HepG2 (cell line): ENCODE results near the gene ITGAV. TPM values are rescaled to one million over a fixed set of nuclear protein-coding genes. Genes with fewer than 3 reads are reported as not detected.

Experiments used
- ATAC-seq: fragments of 200-7000 bp; cut with Tn5 transposase; 3 replicates; pipeline ENCODE4 v1.9.1; 2020; ENCODE audit warnings: mild to moderate bottlenecking, moderate library complexity
- BruUV-seq: library from RNA; stranded (reverse); fragments of 400-500 nt; replicated peaks from 2 replicates; lab custom pipeline; 2021; lab: Mats Ljungman, UMichigan
- CTCF ChIA-PET: fragments of 300-600 bp; formaldehyde crosslinking; extraction: SDS; loops from one replicate; lab custom pipeline; 2021; ENCODE audit warnings: low total read pairs, inconsistent platforms, low intra/inter-chr PET ratio; lab: Yijun Ruan, JAX
- POLR2A ChIA-PET: fragments of 350-600 bp; sonication (Branson Sonifier 250); formaldehyde crosslinking; loops from one replicate; lab custom pipeline; 2020; ENCODE audit warnings: antibody characterized with exemption, inconsistent platforms; lab: Yijun Ruan, JAX
- DNase-seq: peaks from one replicate; pipeline ENCODE4 v3.0.0-alpha.2; 2015; ENCODE audit warnings: low spot score
- FAIRE-seq: peaks from 3 replicates; lab custom pipeline; 2011; peaks lifted over from hg19 to GRCh38; lab: Jason Lieb, UNC
- H2AFZ ChIP-seq: one replicate; pipeline ENCODE4 v1.6.1; 2011; ENCODE audit warnings: low read length, inconsistent platforms
- H3K27ac ChIP-seq: fragments of 300-600 bp; 3 replicates; pipeline ENCODE4 v1.8.0; 2011; ENCODE audit warnings: mixed run types, mild to moderate bottlenecking, mixed read lengths, low read length, inconsistent platforms; ENCODE audit not compliant: insufficient read depth; ENCODE audit errors: extremely low read length
- H3K27me3 ChIP-seq, 2 experiments: fragments of 200-600 bp in 1 of 2; 2 replicates in 1 of 2; 3 replicates in 1 of 2; pipeline versions ENCODE4 v1.6.0 to v1.8.0; 2011; ENCODE audit warnings: low read length in 2 of 2, mild to moderate bottlenecking in 2 of 2, moderate library complexity in 2 of 2, inconsistent platforms in 1 of 2; ENCODE audit not compliant: insufficient read depth in 2 of 2, control insufficient read depth in 1 of 2
- H3K36me3 ChIP-seq, 2 experiments: fragments of 200-600 bp in 1 of 2; replicated peaks in 1 of 2; 2 replicates in 1 of 2; 3 replicates in 1 of 2; pipeline versions ENCODE4 v1.5.1 to v1.8.0; 2011; ENCODE audit warnings: low read length in 2 of 2, inconsistent platforms in 1 of 2; ENCODE audit not compliant: insufficient read depth in 2 of 2, control insufficient read depth in 1 of 2
- H3K4me1 ChIP-seq: 2 replicates; pipeline ENCODE4 v1.5.1; 2012; ENCODE audit warnings: low read length, inconsistent platforms; ENCODE audit not compliant: insufficient read depth
- H3K4me2 ChIP-seq: 2 replicates; pipeline ENCODE4 v1.6.0; 2011; ENCODE audit warnings: low read depth, low read length, inconsistent platforms
- H3K4me3 ChIP-seq, 3 experiments: fragments of 200-600 bp in 1 of 3; sonication (generic), shearing (Covaris generic) in 1 of 3; replicated peaks in 1 of 3; 2 replicates each; pipeline ENCODE4 v1.5.1; 2011 to 2016; ENCODE audit warnings: low read length in 3 of 3, inconsistent platforms in 2 of 3, low read depth in 2 of 3, mild to moderate bottlenecking in 2 of 3, control low read depth in 1 of 3, mixed read lengths in 1 of 3; ENCODE audit not compliant: insufficient read depth in 1 of 3
- H3K79me2 ChIP-seq: one replicate; pipeline ENCODE4 v1.6.1; 2011; ENCODE audit warnings: low read length, inconsistent platforms; ENCODE audit not compliant: insufficient read depth
- H3K9ac ChIP-seq: 2 replicates; pipeline ENCODE4 v1.6.0; 2011; ENCODE audit warnings: mild to moderate bottlenecking, low read depth, low read length, inconsistent platforms; ENCODE audit not compliant: insufficient read depth
- H3K9me3 ChIP-seq: 2 replicates; pipeline ENCODE4 v1.5.1; 2012; ENCODE audit warnings: mild to moderate bottlenecking, low read length
- H4K20me1 ChIP-seq: 2 replicates; pipeline ENCODE4 v1.6.0; 2011; ENCODE audit warnings: inconsistent platforms, mild to moderate bottlenecking, low read length, moderate library complexity; ENCODE audit not compliant: insufficient read depth
- ARNTL ChIP-seq: sonication (generic); formaldehyde crosslinking; IDR thresholded peaks from 2 replicates; pipeline ENCODE4 v1.4.0; 2020; ENCODE audit warnings: mild to moderate bottlenecking, missing genetic modification reagents
- EEA1 ChIP-seq: sonication (generic); formaldehyde crosslinking; IDR thresholded peaks from 2 replicates; pipeline ENCODE4 v1.5.1; 2020; ENCODE audit warnings: mild to moderate bottlenecking, missing genetic modification reagents, borderline replicate concordance
- FOXA3 ChIP-seq: IDR thresholded peaks from 2 replicates; pipeline ENCODE4 v1.6.1; 2016; ENCODE audit warnings: missing genetic modification reagents, missing compliant biosample characterization
- JUND ChIP-seq: sonication (generic); formaldehyde crosslinking; IDR thresholded peaks from 2 replicates; pipeline ENCODE4 v1.8.0; 2022; ENCODE audit warnings: mild to moderate bottlenecking, missing genetic modification reagents
- NFYB ChIP-seq: sonication (generic); formaldehyde crosslinking; IDR thresholded peaks from 2 replicates; pipeline ENCODE4 v1.4.0; 2020; ENCODE audit warnings: missing genetic modification reagents
- SMAD1 ChIP-seq: sonication (generic); formaldehyde crosslinking; IDR thresholded peaks from 2 replicates; pipeline ENCODE4 v1.4.0; 2020; ENCODE audit warnings: missing genetic modification reagents, low read depth, mild to moderate bottlenecking, borderline replicate concordance
- SMARCE1 ChIP-seq: fragments of 450-650 bp; IDR thresholded peaks from 2 replicates; pipeline ENCODE4 v1.6.1; 2017; ENCODE audit warnings: borderline replicate concordance
- TARDBP ChIP-seq: sonication (generic); formaldehyde crosslinking; IDR thresholded peaks from 2 replicates; pipeline ENCODE4 v1.8.0; 2022; ENCODE audit warnings: mild to moderate bottlenecking, missing genetic modification reagents
- THAP9 ChIP-seq: sonication (generic); formaldehyde crosslinking; IDR thresholded peaks from 2 replicates; pipeline ENCODE4; 2020; ENCODE audit warnings: missing genetic modification reagents, mild to moderate bottlenecking, borderline replicate concordance
- TIGD3 ChIP-seq: sonication (generic); formaldehyde crosslinking; IDR thresholded peaks from 2 replicates; pipeline ENCODE4 v1.5.1; 2020; ENCODE audit warnings: mild to moderate bottlenecking, missing genetic modification reagents, borderline replicate concordance
- ZBTB33 ChIP-seq: sonication (generic); formaldehyde crosslinking; IDR thresholded peaks from 2 replicates; pipeline ENCODE4 v1.4.0; 2020; ENCODE audit warnings: missing genetic modification reagents
- ZBTB8A ChIP-seq: sonication (generic); formaldehyde crosslinking; IDR thresholded peaks from 2 replicates; pipeline ENCODE4 v1.4.0; 2020; ENCODE audit warnings: mild to moderate bottlenecking, low read depth, missing genetic modification reagents, borderline replicate concordance
- ZNF234 ChIP-seq: sonication (generic); formaldehyde crosslinking; conservative IDR thresholded peaks from 2 replicates; pipeline ENCODE4 v1.5.1; 2020; ENCODE audit warnings: mild to moderate bottlenecking, missing genetic modification reagents
- ZNF577 ChIP-seq: sonication (generic); formaldehyde crosslinking; IDR thresholded peaks from 2 replicates; pipeline ENCODE4 v1.4.0; 2020; ENCODE audit warnings: mild to moderate bottlenecking, low read depth, missing genetic modification reagents, borderline replicate concordance
- ZNF639 ChIP-seq: conservative IDR thresholded peaks from 2 replicates; pipeline ENCODE4 v1.6.1; 2018; ENCODE audit warnings: missing genetic modification reagents
- ZNF713 ChIP-seq: sonication (generic); formaldehyde crosslinking; IDR thresholded peaks from 2 replicates; pipeline ENCODE4 v1.4.0; 2020; ENCODE audit warnings: mild to moderate bottlenecking, missing genetic modification reagents
- ZNF772 ChIP-seq: sonication (generic); formaldehyde crosslinking; IDR thresholded peaks from 2 replicates; pipeline ENCODE4 v1.5.0; 2020; ENCODE audit warnings: mild to moderate bottlenecking, missing genetic modification reagents
- WGBS: methylation state at CpG from one replicate; pipeline ENCODE4 v1.1.6; 2017; ENCODE audit warnings: low lambda C conversion rate; 5-methylcytosine and 5-hydroxymethylcytosine counted together
- in situ Hi-C: cut with HindIII; loops from 2 replicates; pipeline ENCODE4 v1.10.0; 2017; ENCODE audit warnings: low pct_unique_long_range_greater_than_20kb; ENCODE audit not compliant: extremely low pct_ligation_motif_present
- intact Hi-C: fragments of 100-400 bp; cut with micrococcal nuclease; formaldehyde crosslinking; loops from one replicate; pipeline ENCODE4 v1.10.0; 2022; ENCODE audit not compliant: unreplicated experiment
- polyA plus RNA-seq, 8 experiments: library from polyadenylated mRNA; depleted of rRNA in 3 of 8; stranded (reverse) in 7 of 8; unstranded in 1 of 8; fragments of >200 nt; fragmentation: Illumina TruSeq in 4 of 8; extraction: Trizol in 4 of 8; gene quantifications; 2 replicates each; pipeline versions ENCODE4 v1.2.1 to v1.2.3, GENCODE V29; 2011 to 2016; ENCODE audit warnings: low read depth in 4 of 8, missing spikeins in 1 of 8, mixed read lengths in 1 of 8; ENCODE audit not compliant: insufficient read depth in 1 of 8
- total RNA-seq, 5 experiments: library from RNA; depleted of rRNA; stranded (reverse); fragments of >200 nt; fragmentation: Illumina TruSeq; extraction: Trizol; gene quantifications; 2 replicates each; pipeline ENCODE4 v1.2.3, GENCODE V29; 2016; ENCODE audit warnings: low read depth in 1 of 5

Gene ITGAV
- total and polyA plus RNA-seq, 2 of the 13 experiments (the other 11 are each of a cell fraction or from before 2014, with no cell fraction given): 59.1 to 60.4 TPM

GRCh38 chr2:186575302-186575701, 14.6 kb upstream of the ITGAV start:
- H4K20me1 ChIP-seq: no peaks in the 10 kb centered on the region
- intact Hi-C loops: loop anchor here (2.0 kb wide), 1 partner anchor 13 kb away; no protein-coding TSS in a partner anchor
- no peaks in the 10 kb centered on the region for H3K79me2 ChIP-seq
- POLR2A ChIA-PET: interaction anchor here (1.4 to 5.4 kb wide), 2 partner anchors 14 to 89 kb away, joined by 7 to 37 read pairs; partner anchors contain the start of genes ITGAV and ZC3H15
- H3K9ac ChIP-seq: no peak overlapping the region
- no peaks in the 10 kb centered on the region for H3K27me3 ChIP-seq
- no peak overlapping the region for H3K4me2 ChIP-seq
- H3K27ac ChIP-seq: no peak overlapping the region
- H3K36me3 ChIP-seq: no peaks in the 10 kb centered on the region
- in situ Hi-C loops: no loop called here
- peak; percentile 94 for DNase-seq
- no peak overlapping the region for H3K4me3 ChIP-seq
- peaks cover 26% of the 10 kb centered on the region for H3K4me1 ChIP-seq
- peak; percentile 97 for ATAC-seq
- peak; percentile 53 for FAIRE-seq
- H3K9me3 ChIP-seq: no peaks in the 10 kb centered on the region
- WGBS: 4% methylated on average over 1 of the region's 1 CpG
- H2AFZ ChIP-seq: no peak overlapping the region
- BruUV-seq: no TSS peak
- CTCF ChIA-PET: no interaction called here
- TF ChIP-seq ZNF713 (CRISPR knock-in tag) (no peak), EEA1 (no peak), NFYB (CRISPR knock-in tag) (no peak), TIGD3 (no peak), JUND (CRISPR knock-in tag) (peak; percentile 66; the same call in 1 of the 2 replicates), ZNF772 (no peak), ZNF577 (no peak), SMAD1 (no peak), ZNF639 (CRISPR knock-in tag) (no peak), SMARCE1 (no peak), ZBTB8A (CRISPR knock-in tag) (no peak), ZNF234 (CRISPR knock-in tag) (no peak), TARDBP (CRISPR knock-in tag) (no peak), THAP9 (no peak), ARNTL (CRISPR knock-in tag) (no peak), ZBTB33 (CRISPR knock-in tag) (no peak), FOXA3 (CRISPR knock-in tag) (0 out of 2 replicates have a peak, but pooled peaks have one; percentile 21)
